GM19452 (cell line): Measurements from ENCODE around the gene PAM16.

Source experiments
- ATAC-seq: cut with Tn5 transposase; IDR thresholded peaks from one replicate; pipeline ENCODE4 v1.9.1; 2021; ENCODE audit not compliant: unreplicated experiment

Gene PAM16

DNA sequence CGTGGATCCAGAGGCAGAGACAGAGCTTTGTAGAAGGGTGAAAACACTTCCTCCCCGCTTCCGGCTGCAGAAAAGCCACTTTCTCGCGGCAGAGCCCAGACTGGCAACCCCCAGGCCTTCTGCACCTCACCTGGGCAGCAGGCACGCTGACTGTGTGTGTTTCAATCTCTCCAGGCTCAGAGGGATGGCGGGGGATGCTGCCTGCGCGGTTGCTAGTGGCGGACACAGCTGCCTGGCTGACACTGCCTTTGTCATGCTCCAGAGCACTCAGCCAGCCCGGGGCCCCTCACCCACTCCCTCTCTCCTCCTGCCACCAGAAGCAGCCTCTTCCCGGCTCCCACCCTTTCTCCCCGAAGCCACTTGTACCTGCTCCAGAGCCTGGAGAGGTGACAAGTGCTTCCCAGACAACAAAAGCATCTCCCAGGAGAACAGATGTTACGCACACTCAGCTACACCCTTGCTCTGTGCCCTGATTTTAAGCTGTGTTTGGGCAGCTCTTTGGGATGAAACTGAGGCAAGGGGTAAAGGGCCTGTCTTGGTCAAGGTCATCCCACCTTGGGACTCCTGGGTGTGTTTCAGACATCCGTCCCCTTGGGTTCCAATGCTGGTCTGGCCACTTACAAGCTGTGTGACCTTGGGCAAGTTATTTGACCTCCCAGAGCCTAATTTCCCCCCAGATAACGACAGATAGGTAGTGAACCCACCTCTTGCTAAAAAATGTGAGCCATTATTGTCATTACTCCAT, 44.5 kb downstream of the PAM16 start:
- ATAC-seq: no peak

DNA sequence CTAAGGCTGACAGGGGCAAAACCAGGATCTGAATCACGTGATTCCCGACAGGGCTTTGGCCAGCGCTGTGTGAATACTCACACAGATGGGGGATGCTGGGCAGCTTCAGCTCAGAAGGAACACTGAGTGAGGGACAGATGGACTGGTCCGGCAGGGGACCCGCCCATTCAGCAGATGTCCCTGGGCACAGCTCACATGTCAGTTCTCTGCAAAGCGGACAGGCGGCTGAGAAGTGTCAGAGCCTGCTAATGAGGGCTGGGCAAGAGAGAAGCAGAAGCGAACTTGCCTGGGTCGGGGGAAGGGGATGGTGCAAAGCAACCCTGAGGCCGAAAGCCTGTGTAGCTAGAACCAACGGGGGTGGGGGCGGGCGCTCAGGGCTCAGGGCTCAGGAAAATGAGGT, 47.1 kb downstream of the PAM16 start:
- no peak for ATAC-seq

GRCh38 chr16:4301968-4302367, 49.2 kb downstream of the PAM16 start:
- no peak for ATAC-seq

DNA sequence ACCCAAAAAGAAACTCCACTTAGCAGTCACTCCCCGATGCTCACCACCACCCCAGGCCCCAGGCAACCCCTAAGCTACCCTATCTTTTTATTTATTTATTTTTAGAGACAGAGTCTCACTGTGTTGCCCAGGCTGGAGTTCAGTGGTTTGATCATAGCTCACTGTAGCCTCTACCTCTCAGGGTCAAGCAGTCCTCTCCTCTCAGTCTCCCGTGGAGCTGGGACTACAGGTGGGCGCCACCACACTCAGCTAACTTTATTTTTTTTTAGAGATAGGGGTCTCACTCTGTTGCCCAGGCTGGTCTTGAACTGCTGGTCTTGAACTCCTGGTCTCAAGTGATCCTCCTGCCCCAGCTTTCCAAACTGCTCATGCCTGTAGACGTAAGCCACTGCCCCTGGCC, 49.9 kb downstream of the PAM16 start:
- no peak for ATAC-seq

DNA sequence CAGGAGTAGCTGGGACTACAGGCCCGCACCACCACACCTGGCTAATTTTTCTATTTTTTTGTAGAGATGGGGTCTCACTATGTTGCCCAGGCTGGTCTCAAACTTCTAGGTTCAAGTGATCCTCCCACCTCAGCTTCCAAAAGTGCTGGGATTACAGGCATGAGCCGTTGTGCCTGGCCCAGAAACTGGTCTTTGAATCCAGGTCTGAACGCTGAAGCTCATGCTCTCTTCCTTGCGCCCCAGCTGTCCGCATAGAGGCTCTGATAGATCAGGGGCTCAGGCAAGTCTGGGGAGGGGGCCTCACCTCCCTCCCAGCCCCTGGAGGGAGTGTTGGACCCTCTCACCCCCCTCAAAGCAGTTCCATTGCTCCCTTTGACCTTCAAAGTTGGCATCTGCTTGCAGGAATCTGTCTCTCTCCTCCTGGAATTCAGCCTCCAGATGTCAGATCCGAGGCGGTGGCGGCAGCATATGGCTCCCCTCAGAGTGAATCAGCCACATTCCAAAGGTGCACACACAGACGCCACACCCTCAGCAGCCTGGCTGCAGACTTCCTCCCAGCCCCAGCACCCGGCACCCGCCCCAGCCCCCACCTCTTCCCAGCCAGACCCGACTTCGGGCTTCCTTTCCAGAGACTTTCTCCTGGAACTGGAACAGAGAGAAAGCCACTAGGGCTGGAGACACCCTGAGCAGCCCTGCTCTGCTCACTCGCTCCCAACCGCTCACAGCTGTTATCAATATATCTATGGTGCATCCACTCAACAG, 52.2 kb downstream of the PAM16 start:
- ATAC-seq: no peak

DNA sequence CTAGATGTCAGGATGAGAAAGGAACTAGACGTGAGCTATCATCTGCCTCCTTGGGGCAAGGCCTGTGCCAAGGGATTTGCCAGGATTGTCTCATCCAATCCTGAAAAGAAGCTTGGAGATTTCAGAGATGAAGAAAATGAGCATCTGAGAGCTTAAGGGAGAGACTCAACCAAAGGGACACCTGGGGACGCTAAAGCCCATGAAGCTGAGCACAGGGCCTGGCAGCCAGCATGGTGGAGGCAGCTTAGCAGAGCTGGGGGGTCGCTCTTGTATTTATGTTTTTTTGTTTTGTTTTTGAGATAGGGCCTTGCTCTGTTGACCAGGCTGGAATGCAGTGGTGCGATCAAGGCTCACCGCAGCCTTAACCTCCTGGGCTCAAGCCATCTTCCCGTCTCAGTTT, 53.6 kb downstream of the PAM16 start:
- no peak for ATAC-seq

DNA sequence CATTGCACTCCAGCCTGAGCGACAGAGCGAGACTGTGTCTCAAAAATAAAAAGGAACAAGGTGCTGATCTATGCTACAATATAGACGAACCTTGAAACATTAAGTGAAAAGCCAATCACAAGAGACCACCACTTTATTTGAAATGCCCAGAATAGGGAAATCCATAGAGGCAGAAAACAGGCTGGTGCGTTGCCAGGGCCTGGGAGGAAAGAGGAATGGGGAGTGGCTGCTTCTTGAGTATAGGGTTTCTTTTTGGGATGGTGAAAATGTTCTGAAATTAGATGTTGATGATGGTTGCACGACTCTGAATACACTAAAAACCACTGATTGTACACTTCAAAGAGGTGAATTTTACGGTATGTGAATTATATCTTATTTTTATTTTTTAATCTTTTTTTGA, 55.5 kb downstream of the PAM16 start:
- ATAC-seq: no peak

DNA sequence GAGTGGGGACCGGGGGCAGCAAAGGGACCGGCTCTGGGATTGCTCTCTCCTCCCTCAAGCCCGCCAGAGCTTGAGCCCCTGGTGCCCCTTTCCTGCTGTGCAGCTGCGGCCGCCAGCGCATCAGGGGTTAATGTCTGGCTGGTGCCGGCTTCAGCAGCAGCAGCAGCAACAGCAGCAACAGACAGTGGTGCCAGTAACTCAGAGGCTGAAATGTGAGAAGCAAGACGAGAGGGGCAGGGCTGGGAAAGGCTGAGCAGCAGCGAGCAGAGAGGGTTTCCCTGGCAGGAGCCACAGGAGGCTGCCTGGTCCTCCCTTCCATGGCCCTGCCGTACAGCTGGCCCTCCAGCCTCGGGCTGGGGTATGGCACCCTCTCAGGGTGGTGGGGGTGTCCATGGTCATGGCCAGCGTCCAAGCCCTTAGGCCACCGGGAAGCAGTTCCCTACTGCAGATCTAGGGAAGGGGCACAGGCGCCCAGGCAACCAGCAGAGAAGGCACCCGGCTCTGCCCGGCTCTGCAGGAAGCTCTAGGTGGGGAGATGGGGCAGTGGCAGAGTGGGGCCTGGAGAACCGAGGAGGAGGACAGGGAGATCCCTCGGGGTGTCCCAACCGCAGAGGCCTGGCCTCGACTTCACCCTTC, 57.2 kb downstream of the PAM16 start:
- no peak for ATAC-seq

DNA sequence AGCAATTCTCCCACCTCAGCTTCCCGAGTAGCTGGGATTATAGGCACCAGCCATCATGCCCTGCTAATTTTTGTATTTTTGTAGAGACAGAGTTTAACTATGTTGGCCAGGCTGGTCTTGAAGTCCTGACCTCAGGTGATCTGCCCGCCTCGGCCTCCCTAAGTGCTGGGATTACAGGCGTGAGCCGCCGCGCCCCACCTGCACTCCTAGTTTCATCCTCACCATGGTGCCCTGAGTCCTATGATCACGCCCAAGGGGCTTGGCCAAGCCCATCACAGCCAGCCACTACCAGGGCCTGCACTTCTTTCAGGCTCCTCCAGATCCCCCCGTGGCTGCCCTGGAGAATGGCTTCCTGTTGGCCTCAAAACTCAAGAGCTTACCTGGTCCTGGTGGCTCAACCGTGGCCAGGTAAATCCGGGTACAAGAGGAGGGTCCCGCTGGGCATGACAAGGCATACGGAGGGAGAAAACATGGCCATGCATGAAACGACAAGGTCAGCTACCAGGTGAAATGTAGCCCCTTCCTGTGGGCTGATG, 57.9 kb downstream of the PAM16 start:
- ATAC-seq: no peak

DNA sequence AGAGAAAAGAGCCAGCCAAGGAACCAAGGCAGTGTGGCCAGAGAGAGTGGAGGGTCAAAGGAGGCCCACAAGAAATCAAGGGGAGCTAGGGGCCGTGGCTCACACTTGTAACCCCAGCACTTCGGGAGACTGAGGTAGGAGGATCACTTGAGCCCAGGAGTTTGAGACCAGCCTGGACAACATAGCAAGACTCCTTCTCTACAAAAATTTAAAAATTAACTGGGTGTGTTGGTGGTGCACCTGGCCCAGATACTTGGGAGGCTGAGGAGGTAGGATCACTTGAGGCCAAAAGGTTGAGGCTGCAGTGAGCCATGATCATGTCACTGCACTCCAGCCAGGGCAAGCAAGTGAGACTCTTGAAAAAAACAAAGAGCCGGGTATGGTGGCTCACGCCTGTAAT, 59.4 kb downstream of the PAM16 start:
- no peak for ATAC-seq
